Measurements from ENCODE around the gene FCER2. TPM values are rescaled to one million over a fixed set of nuclear protein-coding genes. Genes with fewer than 3 reads are reported as not detected.

FCER2 gene
- total RNA-seq, 1 experiment from 2014 or later: not detected

GRCh38 chr19:7733376-7733775 is 31.4 kb upstream of the FCER2 start:
- DNase-seq (ENCODE audit: low spot score): no peak

GRCh38 chr19:7732045-7732444 is 30.1 kb upstream of the FCER2 start, which contains the start of gene CLEC4G:
Gene CLEC4G, minus strand, starts transcription at chr19:7732110. Its CDS starts 8 bp downstream, at chr19:7732102.
- no peak for DNase-seq (ENCODE audit: low spot score)

- no peak for DNase-seq (ENCODE audit: low spot score)
Observed at GRCh38 chr19:7731615-7732014, 29.7 kb upstream of the FCER2 start.

- no peak for DNase-seq (ENCODE audit: low spot score)
Observed at GRCh38 chr19:7731218-7731595, 29.3 kb upstream of the FCER2 start.

- no peak for DNase-seq (ENCODE audit: low spot score)
Observed at GRCh38 chr19:7730286-7731217, 28.6 kb upstream of the FCER2 start.

GRCh38 chr19:7729831-7730285 is 27.9 kb upstream of the FCER2 start:
- no peak for DNase-seq (ENCODE audit: low spot score)

GRCh38 chr19:7729211-7729610 is 27.3 kb upstream of the FCER2 start:
- DNase-seq (ENCODE audit: low spot score): no peak

GRCh38 chr19:7725791-7726190 is 23.9 kb upstream of the FCER2 start:
- DNase-seq (ENCODE audit: low spot score): no peak

GRCh38 chr19:7722231-7722651 is 20.3 kb upstream of the FCER2 start:
- DNase-seq (ENCODE audit: low spot score): no peak

GRCh38 chr19:7720351-7720750 is 18.4 kb upstream of the FCER2 start:
- DNase-seq (ENCODE audit: low spot score): no peak

- no peak for DNase-seq (ENCODE audit: low spot score)
Observed at GRCh38 chr19:7718668-7719067, 16.7 kb upstream of the FCER2 start.

GRCh38 chr19:7716762-7717161 is 14.8 kb upstream of the FCER2 start:
- DNase-seq (ENCODE audit: low spot score): no peak

GRCh38 chr19:7715671-7716070 is 13.7 kb upstream of the FCER2 start:
- no peak for DNase-seq (ENCODE audit: low spot score)

GRCh38 chr19:7710616-7711015 is 8.7 kb upstream of the FCER2 start:
- DNase-seq (ENCODE audit: low spot score): no peak

- DNase-seq (ENCODE audit: low spot score): no peak
Observed at GRCh38 chr19:7709932-7710460, 8.1 kb upstream of the FCER2 start.

GRCh38 chr19:7706955-7707456 is 5.1 kb upstream of the FCER2 start:
- DNase-seq (ENCODE audit: low spot score): no peak

- DNase-seq (ENCODE audit: low spot score): no peak
Observed at GRCh38 chr19:7706188-7706954, 4.4 kb upstream of the FCER2 start.

GRCh38 chr19:7705387-7706187 is 3.7 kb upstream of the FCER2 start:
- DNase-seq (ENCODE audit: low spot score): no peak

GRCh38 chr19:7704280-7705060 is 2.5 kb upstream of the FCER2 start:
- no peak for DNase-seq (ENCODE audit: low spot score)

GRCh38 chr19:7703332-7703731 is 1.4 kb upstream of the FCER2 start:
- no peak for DNase-seq (ENCODE audit: low spot score)

Data from A172 (cell line).